Tibial nerve (tissue), 4 donors: Measurements from ENCODE around the gene TK1.

Experiments
- CTCF ChIP-seq, 5 experiments: fragments of 200-600 bp in 3 of 5; fragments of 450-650 bp in 2 of 5; sonication (generic) in 3 of 5; IDR thresholded peaks; one replicate each; pipeline ENCODE4 v1.5.1; 2016 to 2019; ENCODE audit warnings: antibody characterized with exemption in 5 of 5, mild to moderate bottlenecking in 3 of 5, moderate library complexity in 2 of 5
- EP300 ChIP-seq, 2 donors: sonication (generic); formaldehyde crosslinking; IDR thresholded peaks; one replicate each; pipeline ENCODE4 v1.6.1; 2017; ENCODE audit warnings: antibody characterized with exemption in 2 of 2, mild to moderate bottlenecking in 1 of 2

GRCh38 chr17:78140169-78141051 lies 46.4 kb downstream of the TK1 start:
- TF ChIP-seq CTCF (IDR thresholded peaks at IDR 0.05) (no peak), EP300 (IDR thresholded peaks at IDR 0.05) (no peak)
